Activated T-cell treated with anti-CD3 and anti-CD28 coated beads, Interleukin-2, amount 50 U/mL, for 4 hours (primary cell): ENCODE data around the gene GIPC2. TPM values are rescaled to one million over a fixed set of nuclear protein-coding genes. Genes with fewer than 3 reads are reported as not detected.

Experiments used
- ATAC-seq, 2 donors: fragments of 200-7000 bp; cut with Tn5 transposase; one replicate each; pipeline ENCODE4 v1.10.0; 2021
- DNase-seq: peaks from one replicate; pipeline ENCODE4 v3.0.0-alpha.2; 2020
- H3K27me3 Mint-ChIP-seq: one replicate; pipeline ENCODE4 v1.8.0; 2021; ENCODE audit warnings: low read depth, mixed read lengths
- H3K36me3 Mint-ChIP-seq: one replicate; pipeline ENCODE4 v1.8.0; 2022; ENCODE audit warnings: mixed read lengths; ENCODE audit not compliant: insufficient read depth
- H3K4me1 Mint-ChIP-seq: one replicate; pipeline ENCODE4 v1.8.0; 2021; ENCODE audit warnings: low read depth, mixed read lengths
- H3K4me3 Mint-ChIP-seq: one replicate; pipeline ENCODE4 v1.8.0; 2021; ENCODE audit warnings: mild to moderate bottlenecking, moderate library complexity, mixed read lengths
- H3K9me3 Mint-ChIP-seq: one replicate; pipeline ENCODE4 v1.8.0; 2021; ENCODE audit warnings: mixed read lengths
- total RNA-seq, 3 donors: library from RNA; stranded (reverse); gene quantifications; one replicate each; pipeline ENCODE4 v1.2.1, GENCODE V29; 2021

Gene GIPC2
- total RNA-seq, 3 donors from 2014 or later = 0.11 to 0.35 TPM; not detected in 1

GRCh38 chr1:78184460-78185072 lies 138.8 kb downstream of the GIPC2 start:
- no peaks in the 10 kb centered on the region for H3K9me3 Mint-ChIP-seq
- H3K27me3 Mint-ChIP-seq = peaks cover 3% of the 10 kb centered on the region
- H3K4me1 Mint-ChIP-seq = no peaks in the 10 kb centered on the region
- H3K4me3 Mint-ChIP-seq = no peak overlapping the region
- ATAC-seq (no peak), DNase-seq (no peak)
- no peaks in the 10 kb centered on the region for H3K36me3 Mint-ChIP-seq

Other genes starting within 250 kb of the GIPC2 start
- gene NEXN, start 157.3 kb upstream of the GIPC2 start, total RNA-seq = under 1 TPM; 0.32 to 0.60 (median 0.40) TPM
- gene FUBP1, start 66.9 kb upstream of the GIPC2 start, total RNA-seq = 100 to 1,000 TPM; 262 to 285 (median 277) TPM
- 1 to 10 TPM; 5.4 to 6.6 (median 5.5) TPM for gene DNAJB4, start 41.0 kb upstream of the GIPC2 start, total RNA-seq